GM21723 (cell line): ENCODE results near the gene SLC7A6OS.

Experiments used
- ATAC-seq: cut with Tn5 transposase; IDR thresholded peaks from one replicate; pipeline ENCODE4 v1.9.1; 2021; ENCODE audit warnings: mild to moderate bottlenecking, moderate library complexity; ENCODE audit not compliant: unreplicated experiment

The SLC7A6OS gene

GRCh38 chr16:68282064-68282452 lies 28.7 kb downstream of the SLC7A6OS start:
- no peak for ATAC-seq

- ATAC-seq: no peak
These were observed 29.2 kb downstream of the SLC7A6OS start for GRCh38 chr16:68281368-68282063.

GRCh38 chr16:68279726-68280558 lies 30.8 kb downstream of the SLC7A6OS start:
- ATAC-seq: no peak

- no peak for ATAC-seq
These were observed 34.5 kb downstream of the SLC7A6OS start for GRCh38 chr16:68276223-68276622.

GRCh38 chr16:68275611-68276191 lies 35.0 kb downstream of the SLC7A6OS start:
- ATAC-seq: peak; percentile 75

- ATAC-seq: no peak
These were observed 36.3 kb downstream of the SLC7A6OS start for GRCh38 chr16:68274441-68274840.

GRCh38 chr16:68273896-68274295 lies 36.9 kb downstream of the SLC7A6OS start:
- ATAC-seq: no peak

GRCh38 chr16:68273459-68273858 lies 37.3 kb downstream of the SLC7A6OS start:
- ATAC-seq: no peak

- ATAC-seq: no peak
These were observed 38.1 kb downstream of the SLC7A6OS start for GRCh38 chr16:68272507-68273209.

- ATAC-seq: no peak
These were observed 40.4 kb downstream of the SLC7A6OS start for GRCh38 chr16:68270353-68270752.

GRCh38 chr16:68269793-68270192 lies 41.0 kb downstream of the SLC7A6OS start:
- no peak for ATAC-seq

- ATAC-seq: no peak
These were observed 42.9 kb downstream of the SLC7A6OS start for GRCh38 chr16:68267612-68268405.

GRCh38 chr16:68265078-68265920 lies 45.4 kb downstream of the SLC7A6OS start:
- peak; percentile 21 for ATAC-seq

- ATAC-seq: peak; percentile 62
These were observed 46.3 kb downstream of the SLC7A6OS start, which contains the start of gene SLC7A6 for GRCh38 chr16:68264128-68265077. TSS of gene SLC7A6 (plus strand) at chr16:68264526. CDS start at chr16:68274727, 10,201 bp downstream.

- ATAC-seq: peak; percentile 7
These were observed 47.1 kb downstream of the SLC7A6OS start for GRCh38 chr16:68263559-68264127.

- no peak for ATAC-seq
These were observed 51.5 kb downstream of the SLC7A6OS start for GRCh38 chr16:68259007-68259825.
